Measurements from ENCODE around the gene CES4A.
"Not testable (repeated sequence)": the region's sequence is repeated elsewhere in the genome, so short reads cannot be mapped to it uniquely, and the experiment has no call there.

Gene CES4A

DNA sequence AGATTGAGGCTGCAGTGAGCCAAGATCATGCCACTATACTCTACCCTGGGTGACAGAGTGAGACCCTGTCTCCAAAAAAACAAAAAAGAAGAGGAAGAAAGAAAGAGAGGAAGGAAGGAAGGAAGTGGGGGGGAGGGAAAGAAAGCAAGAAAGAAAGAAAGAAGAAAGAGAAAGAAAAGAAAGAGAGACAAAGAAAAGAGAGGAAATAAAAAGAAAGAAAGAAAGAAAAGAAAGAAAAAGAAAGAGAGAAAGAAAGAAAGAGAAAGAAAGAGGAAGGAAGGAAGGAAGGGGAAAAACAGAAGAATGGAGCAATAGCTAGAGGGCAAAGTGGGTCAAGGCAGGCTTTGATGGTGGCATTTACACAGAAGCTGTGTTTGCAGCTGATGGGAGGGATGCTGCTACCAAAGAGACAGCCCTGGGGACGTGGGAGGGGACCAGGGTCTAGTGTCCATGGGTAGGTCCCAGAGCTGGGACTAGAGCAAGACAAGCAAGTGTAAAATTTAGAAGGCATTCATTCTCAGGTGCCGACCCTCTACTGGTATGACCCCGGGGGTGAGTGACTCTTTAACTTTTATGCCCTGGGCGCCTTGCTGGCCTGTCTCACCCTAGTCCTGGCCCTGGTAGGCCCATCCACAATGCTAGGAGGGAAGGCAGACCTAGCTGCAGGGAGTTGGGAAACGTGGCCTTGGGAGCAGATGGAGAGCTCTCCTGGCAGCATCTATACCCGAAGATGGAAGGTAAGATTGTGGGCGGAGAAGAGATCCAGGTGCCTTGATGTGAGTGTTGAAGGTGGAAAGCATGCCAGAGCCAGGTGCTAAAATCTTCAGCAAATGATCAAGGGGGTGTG, 29.3 kb upstream of the CES4A start:
- Histone ChIP-seq H3K36me3 (ENCODE audit: control insufficient read depth, insufficient read depth, low read length) (no peaks in the 10 kb centered on the region), H3K27me3 (ENCODE audit: control insufficient read depth, insufficient read depth, low read length) (no peaks in the 10 kb centered on the region), H3K4me3 (ENCODE audit: low read depth, low read length) (no peak overlapping the region), H3K9ac (ENCODE audit: low read depth, low read length) (no peak overlapping the region), H3K4me1 (ENCODE audit: control insufficient read depth, insufficient read depth, low read length) (no peaks in the 10 kb centered on the region), H3K9me3 (ENCODE audit: control insufficient read depth, insufficient read depth, low read length) (no peaks in the 10 kb centered on the region)

DNA sequence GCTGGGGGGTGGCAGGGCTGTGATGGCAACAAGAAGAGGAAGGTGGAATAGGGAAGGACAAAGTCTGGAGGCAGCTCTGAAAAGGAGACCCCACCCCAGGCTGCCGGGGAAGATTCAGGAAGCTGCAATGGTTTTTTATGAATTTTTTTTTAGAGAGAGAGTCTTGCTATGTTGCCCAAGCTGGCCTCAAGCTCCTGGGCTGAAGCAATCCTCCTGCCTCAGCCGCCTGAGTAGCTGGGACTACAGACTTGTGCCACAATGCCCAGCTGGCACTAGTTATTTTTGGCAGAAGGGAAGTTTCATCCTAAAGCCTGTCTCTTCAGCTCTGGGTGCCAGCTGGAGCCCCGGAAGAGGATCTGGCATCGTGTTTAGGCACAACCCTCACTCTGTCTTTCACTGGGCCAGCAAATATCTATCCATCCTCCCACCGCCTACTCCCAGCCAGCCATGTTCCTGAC, 28.7 kb upstream of the CES4A start:
- Histone ChIP-seq H3K9me3 (ENCODE audit: control insufficient read depth, insufficient read depth, low read length) (no peaks in the 10 kb centered on the region), H3K27me3 (ENCODE audit: control insufficient read depth, insufficient read depth, low read length) (no peaks in the 10 kb centered on the region), H3K36me3 (ENCODE audit: control insufficient read depth, insufficient read depth, low read length) (no peaks in the 10 kb centered on the region), H3K4me3 (ENCODE audit: low read depth, low read length) (no peak overlapping the region), H3K9ac (ENCODE audit: low read depth, low read length) (no peak overlapping the region), H3K4me1 (ENCODE audit: control insufficient read depth, insufficient read depth, low read length) (no peaks in the 10 kb centered on the region)

DNA sequence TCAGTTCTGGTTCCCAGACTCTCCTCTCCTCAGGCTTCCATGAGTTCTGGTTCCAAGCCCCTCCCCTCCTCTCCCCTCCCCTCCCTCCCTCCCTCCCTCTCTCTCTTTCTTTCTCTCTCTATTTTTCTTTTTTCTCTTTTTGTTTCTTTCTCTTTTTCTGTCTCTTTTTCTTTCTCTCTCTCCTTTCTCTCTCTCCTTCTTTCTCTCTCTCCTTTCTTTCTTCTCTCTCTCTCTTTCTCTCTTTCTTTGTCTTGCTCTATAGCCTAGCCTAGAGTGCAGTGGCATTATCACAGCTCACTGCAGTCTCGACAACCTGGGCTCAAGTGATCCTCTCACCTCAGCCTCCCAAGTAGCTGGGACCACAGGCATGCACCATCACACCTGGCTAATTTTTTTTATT, 28.1 kb upstream of the CES4A start:
- Histone ChIP-seq H3K4me3 (ENCODE audit: low read depth, low read length) (no peak overlapping the region), H3K36me3 (ENCODE audit: control insufficient read depth, insufficient read depth, low read length) (no peaks in the 10 kb centered on the region), H3K9me3 (ENCODE audit: control insufficient read depth, insufficient read depth, low read length) (no peaks in the 10 kb centered on the region), H3K27me3 (ENCODE audit: control insufficient read depth, insufficient read depth, low read length) (no peaks in the 10 kb centered on the region), H3K4me1 (ENCODE audit: control insufficient read depth, insufficient read depth, low read length) (no peaks in the 10 kb centered on the region), H3K9ac (ENCODE audit: low read depth, low read length) (no peak overlapping the region)

DNA sequence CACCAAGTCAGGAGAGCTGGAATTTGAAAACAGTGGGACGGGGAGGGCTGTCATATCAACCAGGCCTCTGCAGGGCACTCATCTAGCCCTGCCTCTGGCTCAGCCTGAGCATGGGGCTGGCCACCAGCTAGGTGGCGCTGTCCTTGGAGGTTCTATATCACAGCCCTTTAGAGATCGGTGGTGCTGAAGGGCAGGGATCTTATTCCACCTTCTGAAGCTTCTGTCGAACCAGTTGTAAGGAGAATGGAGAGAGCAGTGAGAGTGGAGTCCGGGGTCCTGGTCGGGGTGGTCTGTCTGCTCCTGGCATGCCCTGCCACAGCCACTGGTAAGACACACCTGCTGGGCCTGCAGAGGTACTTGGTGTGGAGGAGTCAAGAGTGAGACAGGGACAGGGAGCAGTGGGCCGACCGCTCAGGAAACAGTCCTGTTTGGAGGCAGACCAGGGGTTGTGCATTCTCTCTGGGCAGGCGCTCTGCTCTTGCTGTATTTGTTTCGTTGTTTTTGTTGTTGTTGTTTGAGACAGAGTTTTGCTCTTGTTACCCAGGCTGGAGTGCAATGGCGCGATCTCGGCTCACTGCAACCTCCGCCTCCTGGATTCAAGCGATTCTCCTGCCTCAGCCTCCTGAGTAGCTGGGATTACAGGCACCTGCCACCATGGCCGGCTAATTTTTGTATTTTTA, 27.2 kb upstream of the CES4A start, which contains the start of gene CES3:
Gene CES3, plus strand, starts transcription at position 202 of the 680 bp plus-strand sequence. Its CDS starts 42 bp downstream, at position 244.
- no peaks in the 10 kb centered on the region for H3K4me1 ChIP-seq (ENCODE audit: control insufficient read depth, insufficient read depth, low read length)
- no peak within 1 kb of the TSS for H3K9ac ChIP-seq (ENCODE audit: low read depth, low read length)
- peak within 1 kb of the TSS; percentile 46 for H3K4me3 ChIP-seq (ENCODE audit: low read depth, low read length)

DNA sequence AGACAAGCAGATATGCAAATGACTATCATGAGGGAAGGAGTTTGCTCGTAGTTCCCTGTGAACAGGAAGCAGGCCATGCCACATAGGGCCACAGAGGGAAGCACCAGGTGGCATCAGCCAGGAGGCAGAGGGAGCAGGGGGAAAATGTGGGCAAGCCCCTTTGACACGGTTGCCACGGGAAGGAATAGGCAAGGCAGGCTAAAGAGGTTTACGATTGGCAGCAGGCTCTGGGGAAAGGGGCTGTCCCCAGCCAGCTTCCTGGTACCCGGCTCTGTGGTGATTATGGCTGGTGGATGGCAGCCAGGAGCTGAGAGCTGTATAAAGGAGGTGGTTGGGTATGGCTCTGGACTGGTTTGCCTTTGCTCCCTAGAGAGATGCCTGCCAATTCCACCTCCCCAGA, 26.5 kb upstream of the CES4A start:
- H3K4me3 ChIP-seq (ENCODE audit: low read depth, low read length), result no peak overlapping the region

More for the DNA sequence above, 27.2 kb upstream of the CES4A start, which contains the start of gene CES3:
- no peaks in the 10 kb centered on the region for H3K36me3 ChIP-seq (ENCODE audit: control insufficient read depth, insufficient read depth, low read length)
- no peaks in the 10 kb centered on the region for H3K27me3 ChIP-seq (ENCODE audit: control insufficient read depth, insufficient read depth, low read length)
- H3K9me3 ChIP-seq (ENCODE audit: control insufficient read depth, insufficient read depth, low read length), result no peaks in the 10 kb centered on the region

DNA sequence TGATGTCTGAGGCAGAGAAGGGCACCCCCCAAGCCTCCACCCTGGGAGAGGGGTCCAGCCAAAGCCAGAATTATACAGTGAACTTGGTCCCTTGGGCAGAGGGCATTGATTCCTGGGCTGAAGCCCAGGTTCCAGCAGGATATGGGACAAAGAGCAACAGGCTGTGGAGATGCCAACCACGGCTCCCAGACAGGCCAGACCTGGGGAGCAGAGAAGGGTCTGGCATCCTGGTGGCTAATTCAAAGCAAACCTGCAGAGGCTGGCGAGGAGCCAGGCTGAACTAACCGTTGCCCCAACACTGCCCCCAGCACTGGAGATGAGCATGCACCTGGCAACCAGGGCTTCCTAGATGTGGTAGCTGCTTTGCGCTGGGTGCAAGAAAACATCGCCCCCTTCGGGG, 24.3 kb upstream of the CES4A start:
- Histone ChIP-seq H3K27me3 (ENCODE audit: control insufficient read depth, insufficient read depth, low read length) (no peaks in the 10 kb centered on the region), H3K9me3 (ENCODE audit: control insufficient read depth, insufficient read depth, low read length) (no peaks in the 10 kb centered on the region), H3K4me1 (ENCODE audit: control insufficient read depth, insufficient read depth, low read length) (no peaks in the 10 kb centered on the region), H3K4me3 (ENCODE audit: low read depth, low read length) (no peak overlapping the region), H3K36me3 (ENCODE audit: control insufficient read depth, insufficient read depth, low read length) (no peaks in the 10 kb centered on the region), H3K9ac (ENCODE audit: low read depth, low read length) (no peak overlapping the region)

More for the DNA sequence above, 26.5 kb upstream of the CES4A start:
- no peak overlapping the region for H3K9ac ChIP-seq (ENCODE audit: low read depth, low read length)
- no peaks in the 10 kb centered on the region for H3K27me3 ChIP-seq (ENCODE audit: control insufficient read depth, insufficient read depth, low read length)
- no peaks in the 10 kb centered on the region for H3K9me3 ChIP-seq (ENCODE audit: control insufficient read depth, insufficient read depth, low read length)
- no peaks in the 10 kb centered on the region for H3K36me3 ChIP-seq (ENCODE audit: control insufficient read depth, insufficient read depth, low read length)
- no peaks in the 10 kb centered on the region for H3K4me1 ChIP-seq (ENCODE audit: control insufficient read depth, insufficient read depth, low read length)

DNA sequence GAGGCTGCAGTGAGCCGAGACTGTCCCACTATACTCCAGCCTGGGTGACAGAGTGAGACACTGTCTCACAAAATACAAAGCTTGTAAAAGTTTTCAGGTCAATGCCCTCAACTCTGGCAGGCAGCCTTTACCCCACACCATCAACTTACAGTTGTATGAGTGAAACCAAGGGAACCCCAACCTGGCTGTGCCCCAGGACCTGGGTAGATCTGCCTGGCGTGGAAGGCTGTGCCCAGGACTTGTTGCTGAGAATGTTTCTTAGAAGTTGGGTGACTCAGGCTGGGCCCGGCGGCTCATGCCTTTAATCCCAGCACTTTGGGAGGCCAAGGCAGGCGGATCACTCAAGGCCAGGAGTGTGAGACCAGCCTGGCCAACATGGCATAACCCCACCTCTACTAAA, 19.5 kb upstream of the CES4A start:
- Histone ChIP-seq H3K4me3 (ENCODE audit: low read depth, low read length) (no peak overlapping the region), H3K36me3 (ENCODE audit: control insufficient read depth, insufficient read depth, low read length) (no peaks in the 10 kb centered on the region), H3K4me1 (ENCODE audit: control insufficient read depth, insufficient read depth, low read length) (no peaks in the 10 kb centered on the region), H3K9me3 (ENCODE audit: control insufficient read depth, insufficient read depth, low read length) (no peaks in the 10 kb centered on the region), H3K27me3 (ENCODE audit: control insufficient read depth, insufficient read depth, low read length) (no peaks in the 10 kb centered on the region), H3K9ac (ENCODE audit: low read depth, low read length) (no peak overlapping the region)

DNA sequence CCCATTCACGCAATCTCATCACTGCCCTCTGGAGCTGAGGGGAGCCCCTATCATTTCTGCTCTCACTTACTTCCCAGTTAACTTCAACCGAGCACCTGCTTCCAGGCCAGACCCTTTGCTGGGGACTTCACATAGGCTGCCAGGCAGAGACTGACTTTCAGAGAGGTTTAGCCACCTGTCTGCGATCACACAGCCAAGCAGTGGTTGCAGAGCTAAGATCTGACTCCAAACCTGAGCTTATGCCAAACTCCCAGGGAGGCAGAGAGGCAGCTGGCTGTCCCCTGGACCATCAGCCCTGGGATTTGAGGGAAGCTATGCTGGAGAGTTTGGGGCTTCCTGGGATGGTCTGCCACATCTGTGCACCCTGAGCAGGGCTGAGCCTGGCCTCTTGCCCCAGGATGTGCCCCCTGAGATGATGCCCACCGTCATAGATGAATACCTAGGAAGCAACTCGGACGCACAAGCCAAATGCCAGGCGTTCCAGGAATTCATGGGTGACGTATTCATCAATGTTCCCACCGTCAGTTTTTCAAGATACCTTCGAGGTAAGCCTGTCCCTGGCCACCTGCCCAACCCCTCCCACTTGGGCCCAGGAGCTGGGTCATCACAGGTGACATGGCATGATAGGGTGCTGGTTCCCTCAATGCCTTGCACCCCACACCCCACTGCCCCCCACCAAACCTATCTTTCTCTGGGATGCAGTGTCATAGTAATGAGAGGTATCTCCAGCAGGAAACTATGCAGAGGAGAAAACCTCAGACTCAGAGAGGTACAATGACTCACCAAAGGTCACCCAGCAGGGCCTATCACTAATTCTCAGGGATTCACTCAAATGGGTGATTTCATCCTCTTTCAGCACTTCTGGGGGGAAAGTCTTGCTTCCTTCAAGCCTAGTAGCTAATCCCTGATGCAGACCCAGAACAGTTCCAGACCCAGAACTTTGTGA, 17.3 kb upstream of the CES4A start:
- H3K9ac ChIP-seq (ENCODE audit: low read depth, low read length), result no peak overlapping the region
- H3K9me3 ChIP-seq (ENCODE audit: control insufficient read depth, insufficient read depth, low read length), result no peaks in the 10 kb centered on the region
- no peaks in the 10 kb centered on the region for H3K36me3 ChIP-seq (ENCODE audit: control insufficient read depth, insufficient read depth, low read length)
- H3K4me1 ChIP-seq (ENCODE audit: control insufficient read depth, insufficient read depth, low read length), result no peaks in the 10 kb centered on the region
- no peaks in the 10 kb centered on the region for H3K27me3 ChIP-seq (ENCODE audit: control insufficient read depth, insufficient read depth, low read length)
- no peak overlapping the region for H3K4me3 ChIP-seq (ENCODE audit: low read depth, low read length)

DNA sequence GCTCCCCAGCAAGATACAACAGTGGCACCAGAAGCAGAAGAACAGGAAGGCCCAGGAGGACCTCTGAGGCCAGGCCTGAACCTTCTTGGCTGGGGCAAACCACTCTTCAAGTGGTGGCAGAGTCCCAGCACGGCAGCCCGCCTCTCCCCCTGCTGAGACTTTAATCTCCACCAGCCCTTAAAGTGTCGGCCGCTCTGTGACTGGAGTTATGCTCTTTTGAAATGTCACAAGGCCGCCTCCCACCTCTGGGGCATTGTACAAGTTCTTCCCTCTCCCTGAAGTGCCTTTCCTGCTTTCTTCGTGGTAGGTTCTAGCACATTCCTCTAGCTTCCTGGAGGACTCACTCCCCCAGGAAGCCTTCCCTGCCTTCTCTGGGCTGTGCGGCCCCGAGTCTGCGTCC, 15.4 kb upstream of the CES4A start:
- Histone ChIP-seq H3K9ac (ENCODE audit: low read depth, low read length) (no peak overlapping the region), H3K4me1 (ENCODE audit: control insufficient read depth, insufficient read depth, low read length) (no peaks in the 10 kb centered on the region), H3K4me3 (ENCODE audit: low read depth, low read length) (no peak overlapping the region), H3K27me3 (ENCODE audit: control insufficient read depth, insufficient read depth, low read length) (no peaks in the 10 kb centered on the region), H3K9me3 (ENCODE audit: control insufficient read depth, insufficient read depth, low read length) (no peaks in the 10 kb centered on the region), H3K36me3 (ENCODE audit: control insufficient read depth, insufficient read depth, low read length) (no peaks in the 10 kb centered on the region)

DNA sequence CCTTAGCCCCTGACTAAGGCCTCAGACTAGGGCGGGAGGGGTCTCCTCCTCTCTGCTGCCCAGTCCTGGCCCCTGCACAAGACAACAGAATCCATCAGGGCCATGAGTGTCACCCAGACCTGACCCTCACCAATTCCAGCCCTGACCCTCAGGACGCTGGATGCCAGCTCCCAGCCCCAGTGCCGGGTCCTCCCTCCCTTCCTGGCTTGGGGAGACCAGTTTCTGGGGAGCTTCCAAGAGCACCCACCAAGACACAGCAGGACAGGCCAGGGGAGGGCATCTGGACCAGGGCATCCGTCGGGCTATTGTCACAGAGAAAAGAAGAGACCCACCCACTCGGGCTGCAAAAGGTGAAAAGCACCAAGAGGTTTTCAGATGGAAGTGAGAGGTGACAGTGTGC, 14.7 kb upstream of the CES4A start:
- Histone ChIP-seq H3K27me3 (ENCODE audit: control insufficient read depth, insufficient read depth, low read length) (no peaks in the 10 kb centered on the region), H3K4me3 (ENCODE audit: low read depth, low read length) (no peak overlapping the region), H3K4me1 (ENCODE audit: control insufficient read depth, insufficient read depth, low read length) (no peaks in the 10 kb centered on the region), H3K36me3 (ENCODE audit: control insufficient read depth, insufficient read depth, low read length) (no peaks in the 10 kb centered on the region), H3K9ac (ENCODE audit: low read depth, low read length) (no peak overlapping the region), H3K9me3 (ENCODE audit: control insufficient read depth, insufficient read depth, low read length) (no peaks in the 10 kb centered on the region)

DNA sequence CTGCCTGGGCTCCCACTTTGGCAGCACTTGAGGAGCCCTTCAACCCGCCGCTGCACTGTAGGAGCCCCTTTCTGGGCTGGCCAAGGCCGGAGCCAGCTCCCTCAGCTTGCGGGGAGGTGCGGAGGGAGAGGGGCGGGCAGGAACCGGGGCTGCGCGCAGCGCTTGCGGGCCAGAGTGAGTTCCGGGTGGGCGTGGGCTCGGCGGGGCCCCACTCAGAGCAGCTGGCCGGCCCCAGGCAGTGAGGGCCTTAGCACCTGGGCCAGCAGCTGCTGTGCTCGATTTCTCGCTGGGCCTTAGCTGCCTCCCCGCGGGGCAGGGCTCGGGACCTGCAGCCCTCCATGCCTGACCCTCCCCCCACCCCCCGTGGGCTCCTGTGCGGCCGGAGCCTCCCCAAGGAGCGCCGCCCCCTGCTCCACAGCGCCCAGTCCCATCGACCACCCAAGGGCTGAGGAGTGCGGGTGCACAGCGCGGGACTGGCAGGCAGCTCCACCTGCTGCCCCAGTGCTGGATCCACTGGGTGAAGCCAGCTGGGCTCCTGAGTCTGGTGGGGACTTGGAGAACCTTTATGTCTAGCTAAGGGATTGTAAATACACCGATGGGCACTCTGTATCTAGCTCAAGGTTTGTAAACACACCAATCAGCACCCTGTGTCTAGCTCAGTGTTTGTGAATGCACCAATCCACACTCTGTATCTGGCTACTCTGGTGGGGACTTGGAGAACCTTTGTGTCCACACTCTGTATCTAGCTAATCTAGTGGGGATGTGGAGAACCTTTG, 14.0 kb upstream of the CES4A start:
- not testable (repeated sequence) for H3K27me3 ChIP-seq (ENCODE audit: control insufficient read depth, insufficient read depth, low read length); H3K4me1 ChIP-seq (ENCODE audit: control insufficient read depth, insufficient read depth, low read length); H3K9ac ChIP-seq (ENCODE audit: low read depth, low read length); H3K36me3 ChIP-seq (ENCODE audit: control insufficient read depth, insufficient read depth, low read length); H3K9me3 ChIP-seq (ENCODE audit: control insufficient read depth, insufficient read depth, low read length); H3K4me3 ChIP-seq (ENCODE audit: low read depth, low read length)
